Endometrium (tissue), 2 donors: Measurements from ENCODE around the gene PPM1B.
A peak's percentile ranks its signal among the peaks of the same experiment; 100 is the strongest.
"Not testable (repeated sequence)": the region's sequence is repeated elsewhere in the genome, so short reads cannot be mapped to it uniquely, and the experiment has no call there.

Experiments used
- FAIRE-seq: peaks from 2 replicates; lab custom pipeline; 2012; peaks lifted over from hg19 to GRCh38; lab: Jason Lieb, UNC
- donor health status: control.
- donor health status: control.

PPM1B gene

DNA sequence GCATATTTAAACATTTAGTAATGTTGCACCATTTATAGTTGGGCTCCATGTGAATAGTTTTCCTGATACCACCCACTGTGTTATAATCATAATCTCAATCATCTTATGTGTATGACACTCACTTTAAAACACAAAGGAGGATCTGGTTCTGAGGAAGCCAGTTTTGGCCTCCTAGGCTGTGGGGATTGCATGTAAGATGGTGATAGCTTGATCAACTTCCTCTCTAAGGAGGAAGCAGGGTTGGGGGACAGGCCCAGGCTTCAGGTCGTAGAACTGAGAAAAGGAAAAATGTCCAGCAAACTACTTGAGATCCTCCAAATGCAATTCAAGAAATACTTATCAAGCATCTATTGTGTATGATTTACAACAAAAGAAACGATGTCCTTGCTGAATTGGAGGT, 4.9 kb upstream of the PPM1B start:
- FAIRE-seq: no peak

DNA sequence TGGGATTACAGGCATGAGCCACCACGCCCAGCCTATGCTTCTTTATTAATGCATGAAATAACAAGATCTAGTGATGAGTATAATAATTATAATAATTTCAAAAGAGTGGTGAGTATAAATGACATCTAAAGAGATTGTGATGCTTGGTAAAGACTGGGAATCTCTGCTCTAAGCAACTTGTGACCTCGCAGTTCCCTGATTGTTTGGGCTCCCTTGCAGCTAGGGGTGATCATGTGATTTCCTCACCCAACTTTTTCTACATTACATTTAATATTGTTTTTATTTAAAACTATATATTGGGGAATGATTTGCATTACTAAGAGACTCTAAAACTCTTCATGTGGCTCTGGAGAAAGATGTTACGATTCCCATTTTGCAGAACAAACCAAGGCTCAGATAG, 4.1 kb upstream of the PPM1B start:
- FAIRE-seq: no peak

DNA sequence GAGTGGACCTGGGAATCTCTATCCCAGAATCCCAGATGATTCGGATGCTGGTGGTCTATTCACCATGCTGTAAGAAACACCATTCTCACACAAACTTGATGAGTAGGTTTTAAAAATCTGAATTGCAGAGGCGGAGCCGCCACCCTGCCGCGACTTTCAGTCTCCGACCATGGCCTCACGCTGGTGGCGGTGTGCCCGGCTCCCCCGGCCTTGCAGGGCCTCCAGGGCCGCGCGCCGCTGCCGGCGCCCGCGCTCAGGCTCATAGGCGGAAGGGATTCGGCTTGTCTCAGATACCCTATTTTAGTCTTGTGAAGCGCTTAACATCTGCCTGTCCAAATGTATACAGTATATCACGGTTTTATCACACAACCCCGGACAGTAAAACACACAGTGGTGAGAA, 2.6 kb upstream of the PPM1B start:
- no peak for FAIRE-seq

DNA sequence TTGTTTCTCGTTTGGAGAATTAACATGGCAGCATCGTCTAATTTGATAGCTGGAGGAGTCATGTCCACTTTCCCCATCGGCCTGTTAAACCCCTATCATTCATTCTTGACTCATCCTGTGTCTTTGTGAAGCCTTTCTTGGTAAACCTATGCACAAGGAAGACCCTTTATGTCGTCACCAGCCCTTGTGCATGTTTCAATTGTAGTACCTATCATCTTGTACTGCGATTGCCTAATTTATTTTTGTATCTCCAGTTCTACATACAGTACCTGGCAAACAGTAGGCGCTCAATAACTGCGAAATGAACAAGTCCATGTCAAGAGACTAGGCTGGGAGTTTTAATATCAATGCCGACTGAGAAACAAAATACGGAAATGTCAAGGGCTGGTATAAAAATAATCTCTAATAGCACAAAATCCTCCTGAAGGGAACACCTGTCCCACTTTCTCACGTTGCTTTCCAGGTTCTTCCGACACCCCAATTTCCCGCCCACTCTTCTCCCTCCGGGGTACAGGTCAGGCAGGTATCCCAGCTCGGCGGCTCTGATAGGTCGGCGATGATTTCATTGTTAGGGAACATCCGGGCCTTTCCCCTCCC, 1.3 kb upstream of the PPM1B start:
- no peak for FAIRE-seq

DNA sequence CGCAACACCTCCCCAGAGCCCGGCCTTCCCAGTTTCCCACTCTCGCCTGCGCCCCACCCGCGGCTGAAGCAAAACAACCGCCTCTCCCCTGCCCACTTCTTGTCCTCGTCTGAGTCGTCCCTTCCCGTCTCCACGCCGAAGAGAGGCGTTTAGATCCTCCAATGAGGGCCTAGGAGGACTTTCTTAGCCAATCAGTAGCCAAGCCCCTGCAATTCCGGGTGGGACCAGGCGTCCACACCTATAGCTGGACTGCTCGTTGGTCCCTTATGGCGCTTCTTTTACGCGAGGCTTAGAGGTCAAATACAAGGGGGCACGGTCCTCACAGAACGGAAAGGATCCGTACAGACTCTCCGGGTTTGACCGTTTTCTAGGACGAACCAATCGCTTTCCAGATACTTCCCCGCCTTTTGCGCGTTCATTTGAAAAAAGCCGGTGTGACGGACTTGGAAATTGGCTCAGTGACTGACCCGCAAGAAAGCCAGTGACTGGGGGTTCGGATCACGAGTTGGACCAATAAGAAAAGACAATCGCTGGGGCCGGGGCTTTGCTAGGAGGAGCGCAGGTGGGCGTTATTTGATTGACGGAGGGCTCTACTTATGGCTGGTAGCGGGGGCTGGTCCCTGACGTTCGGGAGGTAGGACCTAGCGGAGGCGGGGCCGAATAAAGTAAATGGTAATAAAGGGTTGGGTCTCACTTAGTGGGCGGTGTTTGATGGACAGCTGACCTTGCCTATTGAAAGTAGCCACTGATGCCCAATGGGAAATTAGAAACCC, 581 bp upstream of the PPM1B start:
- peak; percentile 98 for FAIRE-seq

DNA sequence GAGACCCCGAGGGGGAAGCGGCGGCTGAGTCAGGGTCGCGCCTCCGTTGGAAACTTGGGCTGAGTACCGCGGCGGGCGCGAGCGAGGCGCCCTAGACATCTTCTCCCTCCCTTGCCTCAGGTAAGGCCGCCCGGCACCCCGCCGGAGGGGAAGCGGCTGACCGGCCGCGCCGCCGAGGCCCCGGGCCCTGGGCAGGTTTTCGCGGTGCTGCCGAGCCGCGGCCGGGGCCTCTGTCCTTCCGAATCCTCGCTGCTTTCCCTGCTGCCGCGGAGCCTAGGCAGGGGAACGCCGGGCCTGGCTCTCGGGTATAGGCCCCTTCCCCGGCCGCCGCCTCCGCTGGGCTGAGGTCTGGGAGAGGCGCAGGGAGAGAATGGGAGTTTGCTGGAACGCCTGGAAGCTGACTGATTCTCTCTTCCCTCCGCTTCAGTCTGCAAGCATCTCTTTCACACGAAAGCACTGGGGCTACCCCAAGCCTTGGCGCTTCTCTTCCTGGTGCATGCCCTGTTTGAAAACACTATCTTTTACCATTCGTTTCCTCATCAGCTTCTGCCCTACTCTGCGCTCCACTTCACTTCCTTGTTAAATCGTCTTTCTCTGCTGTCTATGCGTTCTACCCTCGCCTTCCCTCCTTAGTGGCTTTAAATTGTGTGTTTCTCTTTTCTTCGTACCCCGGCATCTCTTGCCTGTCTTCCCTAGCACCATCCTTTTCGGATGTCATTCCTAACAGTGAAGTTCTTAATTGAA, 652 bp downstream of the PPM1B start:
- FAIRE-seq: no peak

DNA sequence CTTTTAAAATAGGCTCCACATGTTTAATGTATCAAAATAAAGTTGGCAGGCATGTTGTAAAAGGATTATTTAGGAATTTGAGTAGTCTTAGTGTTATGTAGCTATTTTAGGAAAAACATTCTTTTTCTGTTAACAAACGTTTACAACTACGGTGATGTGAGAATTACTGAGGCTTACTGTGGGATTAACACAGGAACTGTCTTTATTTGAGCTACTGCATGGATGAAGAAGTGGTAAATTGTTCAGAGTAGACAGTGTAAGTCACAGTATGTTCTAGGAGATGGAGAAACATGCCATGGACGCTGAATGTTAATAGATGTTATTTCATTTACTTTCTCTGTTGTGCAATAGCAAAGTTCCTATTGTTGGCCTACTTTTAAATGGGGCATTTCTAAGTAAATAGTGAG, 1.6 kb downstream of the PPM1B start:
- no peak for FAIRE-seq

DNA sequence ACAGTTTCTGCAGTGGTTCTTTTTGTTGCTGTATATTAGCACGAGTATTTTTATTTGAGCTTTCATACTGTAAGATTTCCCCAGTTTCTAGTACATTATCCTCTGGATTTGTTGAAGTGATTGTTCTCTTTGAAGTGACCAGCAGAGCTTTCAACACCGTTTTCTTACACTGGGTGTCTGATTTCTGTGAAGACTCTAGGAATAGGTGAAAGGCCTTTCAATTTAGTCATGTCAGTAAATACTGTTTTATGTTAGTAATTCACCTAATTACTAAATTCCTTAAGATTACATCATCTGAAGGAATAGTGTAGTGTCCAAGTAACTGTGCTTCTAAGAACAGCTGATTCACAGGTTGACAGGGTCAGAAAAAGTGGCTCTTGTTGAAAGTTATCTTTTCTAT, 2.3 kb downstream of the PPM1B start:
- no peak for FAIRE-seq

DNA sequence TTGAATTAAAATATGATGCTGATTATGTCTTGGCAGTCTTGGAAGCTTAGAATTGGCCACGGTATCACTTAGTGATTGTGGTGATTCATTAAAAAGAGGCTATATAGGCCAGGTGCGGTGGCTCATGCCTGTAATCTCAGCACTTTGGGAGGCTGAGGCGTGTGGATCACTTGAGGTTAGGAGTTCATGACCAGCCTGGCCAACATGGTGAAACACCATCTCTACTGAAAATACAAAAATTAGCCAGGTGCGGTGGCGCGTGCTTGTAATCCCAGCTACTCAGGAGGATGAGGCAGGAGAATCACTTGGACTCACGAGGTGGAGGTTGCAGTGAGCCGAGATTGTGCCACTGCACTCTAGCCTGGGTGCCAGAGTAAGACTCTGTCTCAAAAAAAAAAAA, 2.8 kb downstream of the PPM1B start:
- FAIRE-seq: not testable (repeated sequence)

DNA sequence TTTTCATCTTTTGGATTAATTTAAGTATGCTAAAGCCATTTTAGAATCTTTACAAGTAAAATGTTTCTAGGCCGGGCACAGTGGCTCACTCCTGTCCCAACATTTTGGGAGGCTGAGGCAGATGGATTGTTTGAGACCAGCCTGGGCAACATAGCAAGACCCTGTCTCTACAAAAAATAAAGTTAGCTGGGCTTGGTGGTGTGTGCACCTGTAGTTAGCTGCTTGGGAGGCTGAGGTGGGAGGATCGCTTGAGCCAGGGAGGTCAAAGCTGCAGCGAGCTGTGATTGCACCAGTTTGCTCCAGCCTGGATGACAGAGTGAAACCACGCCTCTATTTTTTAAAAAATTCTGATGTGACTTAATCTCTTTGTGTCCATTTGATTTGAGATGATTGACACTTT, 3.9 kb downstream of the PPM1B start:
- FAIRE-seq: no peak

DNA sequence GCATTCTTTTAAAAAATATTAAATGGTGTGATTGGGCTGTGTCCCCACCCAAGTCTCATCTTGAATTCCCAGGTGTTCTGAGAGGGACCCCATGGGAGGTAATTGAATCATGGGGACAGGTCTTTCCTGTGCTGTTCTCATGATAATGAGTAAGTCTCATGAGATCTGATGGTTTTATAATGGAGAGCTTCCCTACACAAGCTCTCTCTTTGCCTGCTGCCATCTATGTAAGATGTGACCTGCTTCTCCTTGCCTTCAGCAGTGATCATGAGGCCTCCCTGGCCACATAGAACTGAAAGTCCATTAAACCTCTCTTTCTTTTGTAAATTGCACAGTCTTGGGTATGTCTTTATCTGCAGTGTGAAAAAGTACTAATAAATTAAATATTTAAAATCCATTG, 10.3 kb downstream of the PPM1B start:
- FAIRE-seq: no peak

DNA sequence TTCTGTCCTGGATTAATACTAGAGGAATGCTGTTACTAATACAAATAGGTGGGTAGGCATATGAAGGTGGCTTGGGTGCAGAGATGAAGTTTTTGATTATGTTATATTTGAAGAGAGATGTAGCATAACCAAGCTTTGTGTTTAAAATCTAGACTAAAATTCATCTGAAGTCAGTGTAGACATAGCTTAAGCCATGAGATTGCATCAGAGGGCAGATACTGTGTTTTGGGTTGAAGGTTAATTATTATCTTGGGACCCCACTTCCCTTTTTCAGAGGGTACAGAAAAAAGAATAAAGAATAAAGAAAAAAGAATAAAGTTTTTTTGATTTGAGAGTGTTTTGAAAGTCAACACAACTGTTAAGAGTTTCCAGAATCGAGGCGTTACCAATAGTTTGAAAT, 13.0 kb downstream of the PPM1B start:
- FAIRE-seq: no peak

DNA sequence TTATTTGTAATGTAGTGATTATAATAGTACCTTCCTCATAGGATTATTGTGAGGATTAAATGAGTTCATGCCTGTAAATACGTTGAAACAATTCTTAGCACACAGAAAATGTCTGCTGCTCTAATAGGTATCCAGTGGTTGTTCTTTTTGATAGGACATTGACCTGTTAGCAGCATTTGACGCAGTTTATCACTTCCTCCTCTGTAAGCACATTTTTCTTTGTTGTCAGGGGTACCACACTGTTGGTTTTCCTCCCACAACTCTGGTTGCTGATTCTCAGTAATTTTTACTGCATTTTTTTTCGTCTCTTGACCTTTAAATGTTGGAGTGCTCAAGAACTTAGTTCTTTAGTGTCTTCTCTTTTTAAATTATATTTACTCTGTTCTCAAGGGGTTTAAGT, 15.4 kb downstream of the PPM1B start:
- FAIRE-seq: no peak

DNA sequence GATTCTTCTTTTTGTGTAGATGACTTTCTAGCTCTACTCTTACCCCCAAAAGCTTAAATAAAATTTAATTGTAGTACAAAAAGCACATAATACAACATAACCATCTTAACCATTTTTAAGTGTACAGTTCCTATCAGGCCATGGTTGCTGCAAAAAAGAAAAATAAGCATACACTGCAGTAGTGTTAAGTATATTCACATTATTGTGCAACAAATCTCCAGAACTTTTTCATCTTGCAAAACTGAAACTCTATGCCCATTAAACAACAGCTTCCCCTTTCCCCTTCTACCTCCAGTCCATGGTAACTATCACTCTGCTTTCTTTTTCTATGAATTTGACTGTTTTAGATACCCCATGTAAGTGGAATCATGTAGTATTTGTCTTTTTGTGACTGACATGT, 18.1 kb downstream of the PPM1B start:
- FAIRE-seq: no peak

DNA sequence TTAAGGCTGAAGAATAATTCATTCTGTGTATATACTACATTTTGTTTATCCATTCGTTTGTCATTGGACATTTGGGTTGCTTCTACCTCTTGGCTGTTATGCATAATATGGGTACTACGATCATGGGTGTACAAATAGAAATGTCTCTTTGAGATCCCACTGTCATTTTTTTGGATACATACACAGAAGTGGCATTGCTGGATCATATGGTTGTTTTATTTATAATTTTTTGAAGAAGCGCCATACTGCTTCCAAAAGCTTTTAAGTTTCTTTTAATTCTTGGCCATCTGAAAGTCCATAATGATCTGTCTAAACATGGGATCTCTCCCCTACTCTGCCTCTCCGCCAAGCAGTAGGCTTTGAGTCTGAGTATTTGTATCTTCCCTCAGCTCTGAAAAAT, 18.6 kb downstream of the PPM1B start:
- FAIRE-seq: no peak

DNA sequence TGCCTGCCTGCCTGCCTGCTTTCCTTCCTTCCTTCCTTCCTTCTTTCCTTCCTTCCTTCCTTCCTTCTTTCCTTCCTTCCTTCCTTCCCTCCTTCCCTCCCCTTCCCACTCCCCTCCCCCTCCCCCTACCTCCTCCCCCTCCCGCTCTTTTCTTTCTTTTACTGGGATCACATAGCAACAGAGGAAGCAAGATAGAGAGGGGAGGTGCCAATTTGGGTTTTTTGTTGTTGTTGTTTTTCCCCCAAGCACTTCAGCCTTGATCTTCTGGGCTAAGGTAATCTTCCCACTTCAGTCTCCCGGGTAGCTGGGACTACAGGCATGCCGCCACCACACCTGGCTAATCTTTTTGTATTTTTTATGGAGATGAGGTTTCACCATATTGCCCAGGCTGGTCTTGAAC, 20.0 kb downstream of the PPM1B start:
- FAIRE-seq: no peak

DNA sequence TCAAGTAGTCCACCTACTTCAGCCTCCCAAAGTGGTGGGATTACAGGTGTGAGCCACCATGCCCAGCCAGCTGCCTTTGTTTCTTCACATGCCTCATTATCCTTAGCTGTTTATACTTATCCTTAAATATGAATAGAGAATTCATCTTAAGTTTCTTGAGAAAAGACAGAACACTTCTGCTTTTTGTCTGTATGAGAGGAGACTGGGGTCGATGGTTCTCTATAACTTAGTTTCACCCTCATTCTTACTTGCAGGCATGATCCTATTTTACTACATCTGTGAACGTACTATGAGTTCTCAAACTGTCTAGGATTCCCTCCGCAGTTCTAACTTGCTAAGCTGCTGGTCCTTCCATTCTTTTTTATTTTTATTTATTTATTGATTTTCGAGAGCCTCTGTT, 20.4 kb downstream of the PPM1B start:
- no peak for FAIRE-seq

DNA sequence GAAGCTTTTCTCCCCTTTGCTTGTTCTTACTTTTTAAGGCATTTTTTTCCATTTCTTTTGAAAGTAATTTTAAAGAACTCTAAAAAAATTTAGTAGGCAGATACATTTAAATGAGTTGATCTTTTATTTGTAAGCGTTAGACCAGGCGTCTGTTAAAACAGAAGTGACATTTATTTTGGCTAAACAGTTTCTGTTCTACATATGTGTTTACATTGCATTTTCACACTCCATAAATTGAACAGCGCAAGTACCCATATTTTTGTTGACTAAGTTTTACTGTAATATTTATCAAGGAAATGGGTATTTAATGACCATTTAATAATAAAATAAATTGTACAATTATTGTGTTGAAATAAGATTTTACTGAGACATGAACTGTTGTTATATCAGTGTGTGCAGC, 21.9 kb downstream of the PPM1B start:
- FAIRE-seq: no peak

DNA sequence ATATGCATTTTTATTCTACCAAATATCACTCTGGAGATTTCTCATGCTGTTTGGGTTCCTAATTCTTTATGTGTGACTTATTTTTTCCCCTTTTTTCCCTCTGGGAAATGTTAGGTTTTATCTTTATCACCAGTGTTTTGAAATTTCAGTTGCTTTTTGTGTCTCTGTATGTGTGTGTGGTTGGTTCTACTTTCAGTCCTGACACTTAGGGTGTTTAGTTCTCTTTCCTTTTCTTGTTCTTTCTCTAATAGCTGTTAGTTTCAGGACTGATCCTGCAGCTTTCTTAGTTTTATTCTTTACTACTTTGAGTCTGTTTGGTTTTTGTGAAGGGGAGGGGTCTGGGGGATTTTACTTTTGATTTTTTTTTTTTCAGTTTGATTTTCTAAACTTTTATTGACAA, 23.1 kb downstream of the PPM1B start:
- FAIRE-seq: no peak

DNA sequence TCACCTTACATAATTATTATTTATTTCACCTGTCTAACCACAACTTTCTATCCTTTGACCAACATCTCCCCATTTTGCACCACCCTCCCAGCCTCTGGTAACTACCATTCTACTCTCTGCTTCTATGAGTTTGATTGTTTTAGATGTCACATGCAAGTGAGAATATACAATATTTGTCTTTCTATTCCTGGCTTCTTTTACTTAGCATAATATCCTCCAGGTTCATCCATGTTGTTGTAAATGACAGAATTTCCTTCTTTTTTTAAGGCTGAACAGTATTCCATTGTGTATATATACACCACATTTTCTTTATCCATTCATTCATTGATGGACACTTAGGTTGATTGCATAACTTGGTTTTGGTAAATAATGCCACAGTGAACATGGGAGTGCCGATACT, 24.0 kb downstream of the PPM1B start:
- FAIRE-seq: no peak

DNA sequence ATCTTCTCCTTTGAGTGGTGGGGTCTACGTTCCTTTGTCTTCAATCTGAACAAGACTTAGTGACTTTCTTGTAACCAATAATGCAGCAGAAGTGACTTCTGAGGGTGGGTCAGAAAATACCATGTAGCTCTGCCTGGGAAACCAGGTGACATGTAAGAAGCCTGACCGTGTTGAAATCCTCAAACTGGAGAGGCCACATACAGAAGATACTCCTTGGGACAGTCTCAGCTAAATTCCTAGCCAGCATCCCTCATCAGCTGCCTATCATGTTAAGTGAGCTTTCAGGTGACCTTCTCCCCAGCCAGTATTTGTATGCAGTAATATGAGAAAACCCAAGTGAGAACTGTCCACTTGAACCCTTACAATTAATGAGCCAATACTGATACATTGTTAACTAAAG, 27.0 kb downstream of the PPM1B start:
- FAIRE-seq: no peak

DNA sequence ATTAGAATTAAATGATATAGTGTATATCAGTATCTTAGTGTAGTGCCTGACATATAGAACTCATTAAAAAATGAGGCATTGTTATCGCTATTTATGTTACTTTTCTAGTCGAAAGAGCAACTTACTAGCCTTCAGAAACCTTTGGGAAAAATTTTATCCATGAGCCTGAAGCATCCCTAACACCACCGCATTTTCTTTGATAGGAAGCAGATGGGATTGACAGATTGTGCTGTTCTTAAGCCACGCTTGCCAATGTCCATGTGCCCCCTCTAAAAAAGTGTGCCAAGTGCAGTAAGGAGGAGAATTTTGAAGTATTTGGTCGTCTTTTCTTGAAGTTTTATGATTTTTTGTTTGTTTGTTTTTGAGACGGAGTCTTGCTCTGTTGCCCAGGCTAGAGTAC, 29.1 kb downstream of the PPM1B start:
- no peak for FAIRE-seq

DNA sequence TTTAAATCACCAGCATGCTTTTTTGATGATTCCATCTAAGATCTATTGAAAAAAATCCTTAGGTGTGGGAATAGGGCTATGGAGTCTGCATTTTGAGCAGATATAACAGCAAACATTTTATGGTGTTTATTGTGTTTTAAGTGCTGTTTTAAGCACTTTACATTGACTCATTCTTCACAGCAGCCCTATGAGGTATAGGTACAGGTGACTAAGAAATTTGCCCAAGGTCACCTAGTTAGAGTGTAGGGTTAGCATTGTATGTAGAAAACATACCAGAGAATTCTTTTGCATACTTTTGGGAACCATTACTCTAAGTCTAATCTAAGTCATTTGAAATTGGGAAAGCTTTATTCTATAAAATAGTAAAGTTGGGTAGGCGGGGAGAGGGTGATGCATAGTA, 31.3 kb downstream of the PPM1B start:
- no peak for FAIRE-seq

DNA sequence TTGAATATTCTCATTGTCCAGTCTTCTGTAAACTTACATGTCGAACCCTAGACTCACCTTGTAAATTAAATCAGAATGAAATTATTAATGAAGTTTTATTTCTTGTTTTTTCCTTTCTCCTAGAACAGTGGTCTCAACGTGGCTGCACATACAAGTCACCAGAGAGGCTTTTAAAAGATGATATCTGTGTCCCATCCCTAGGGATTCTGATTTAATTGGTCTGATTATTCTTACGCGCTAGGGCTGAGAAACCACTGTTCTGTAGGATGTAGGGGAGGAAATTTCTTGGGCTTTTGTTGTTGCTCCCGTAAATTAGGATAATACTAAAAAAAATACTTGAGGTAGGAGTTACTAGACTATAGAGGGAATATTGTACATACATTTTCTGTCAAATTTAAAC, 32.1 kb downstream of the PPM1B start:
- no peak for FAIRE-seq
